ENCODE results near the gene ZNF254.
"Not testable (repeated sequence)": the region's sequence is repeated elsewhere in the genome, so short reads cannot be mapped to it uniquely, and the experiment has no call there.

- not testable (repeated sequence) for TF ChIP-seq CTCF (IDR thresholded peaks at IDR 0.05); ZFX (IDR thresholded peaks at IDR 0.05; ENCODE audit: borderline replicate concordance)
These were observed 11.5 kb upstream of the ZNF254 start for GRCh38 chr19:24075530-24075929.

All from 22Rv1 (cell line).